Mammary epithelial cell (primary cell): ENCODE results near the gene H2AZ2.
"Not testable (repeated sequence)": the region's sequence is repeated elsewhere in the genome, so short reads cannot be mapped to it uniquely, and the experiment has no call there.

Experiments used
- CTCF ChIP-seq, 2 donors: IDR thresholded peaks in 1 of 2; conservative IDR thresholded peaks in 1 of 2; 2 replicates each; pipeline ENCODE4 v1.5.1; 2011 to 2012; ENCODE audit warnings: inconsistent platforms in 2 of 2, low read length in 2 of 2, mild to moderate bottlenecking in 2 of 2, control low read depth in 1 of 2, low read depth in 1 of 2; ENCODE audit not compliant: insufficient read depth in 1 of 2; ENCODE audit errors: extremely low read depth in 1 of 2
- EZH2 ChIP-seq: IDR thresholded peaks from 2 replicates; pipeline ENCODE4 v1.6.1; 2012; ENCODE audit warnings: low read length, inconsistent platforms, borderline replicate concordance

- TF ChIP-seq EZH2; CTCF (conservative IDR thresholded peaks at IDR 0.05 in 1 of 2, IDR thresholded peaks at IDR 0.05 in 1 of 2; ENCODE audit: extremely low read depth in 1 of 2, insufficient read depth in 1 of 2, low read depth in 1 of 2, low read length in 2 of 2): not testable (repeated sequence)
Observed at GRCh38 chr7:44861949-44862348, 14.1 kb upstream of the H2AZ2 start.
